ENCODE measurements around the gene ZNF549. TPM values are rescaled to one million over a fixed set of nuclear protein-coding genes. Genes with fewer than 3 reads are reported as not detected.
A peak's percentile ranks its signal among the peaks of the same experiment; 100 is the strongest.

The ZNF549 gene
- total RNA-seq (2021; fragmentation: NEBNext Ultra II Directional; extraction: Animal tissue kit (Norgen Biotek cat#: 25700)) (9.7 and 10.4 TPM in 2 replicates), polyA plus RNA-seq (2011; rRNA removed) (3.0 and 4.3 TPM in 2 replicates), polyA minus RNA-seq (2011; rRNA and poly(A)+ RNA removed) (12.5 and 16.8 TPM in 2 replicates)
- polyA plus RNA-seq (2011; cell fraction: cytosol; rRNA removed): 5.4 TPM
- 4.5 TPM for polyA plus RNA-seq (2011; cell fraction: nucleus; rRNA removed)
- polyA plus RNA-seq (2012, experiment 1 of 2): 5.4 to 8.9 TPM (median 5.9 TPM) in 4 replicates
- 0.55 TPM for polyA plus RNA-seq (2012, experiment 2 of 2)
- 5.1 TPM for polyA plus RNA-seq (2013, experiment 1 of 2)
- 4.9 TPM for polyA plus RNA-seq (2013, experiment 2 of 2)
- polyA minus RNA-seq (2011; cell fraction: cytosol; rRNA and poly(A)+ RNA removed): 9.9 TPM
- 11.5 TPM for polyA minus RNA-seq (2011; cell fraction: nucleus; rRNA and poly(A)+ RNA removed)
- long read RNA-seq, experiment 1, partial matches to known transcripts: 0 of 5 reads
- long read RNA-seq, experiment 1, other reads (novel, unspliced or antisense): 5 of 5 reads
- long read RNA-seq, experiment 2, full-length matches to known transcripts: 3 of 4 reads
- long read RNA-seq, experiment 2, partial matches to known transcripts: 0 of 4 reads
- long read RNA-seq, experiment 2, other reads (novel, unspliced or antisense): 1 of 4 reads

DNA sequence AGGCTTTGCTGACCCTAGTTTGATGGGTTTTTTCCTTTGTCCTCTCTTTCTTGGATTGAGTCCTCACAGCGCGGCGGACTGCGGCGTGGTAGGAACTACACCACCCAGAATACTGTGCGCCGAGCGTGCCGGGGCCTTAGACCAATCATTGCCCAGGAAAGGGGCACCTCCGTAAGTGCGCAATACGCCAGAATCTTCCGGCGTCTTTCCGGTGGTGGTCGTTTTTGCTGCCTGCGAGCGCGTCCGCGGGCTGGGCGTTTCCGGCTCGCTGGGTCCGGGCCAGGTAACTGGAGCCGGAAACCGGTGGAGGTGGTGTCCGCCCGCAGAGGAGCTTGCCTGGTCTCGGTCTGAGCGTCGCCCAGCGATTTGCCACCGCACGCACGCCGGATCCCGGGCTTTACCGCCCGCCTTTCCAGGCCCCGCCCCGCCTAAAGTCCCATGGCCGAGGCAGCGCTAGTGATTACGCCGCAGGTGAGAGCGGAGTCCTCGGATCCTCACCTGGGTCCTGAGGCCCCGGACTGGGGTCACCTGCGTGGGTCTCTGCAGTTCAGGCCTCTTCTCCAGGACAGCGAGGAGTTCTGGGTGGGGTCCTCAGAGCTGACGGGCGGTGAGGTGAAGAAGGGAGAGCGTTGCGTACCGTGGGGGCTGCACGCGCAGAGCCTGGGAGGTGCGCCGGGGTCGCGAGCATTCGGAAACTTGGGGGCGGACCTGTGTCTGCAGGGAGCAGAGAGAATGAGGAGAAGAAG lies at the start of gene ZNF549:
Gene ZNF549, plus strand, starts transcription at position 221 of the 746 bp plus-strand sequence. Its CDS starts 218 bp downstream, at position 439.
- Histone ChIP-seq H3K79me1 (ENCODE audit: low read depth, low read length) (peaks cover 6% of the 10 kb centered on the region), H2BK15ac (ENCODE audit: low read length) (no peak within 1 kb of the TSS), H3K27ac (ENCODE audit: low read depth, low read length) (peak within 1 kb of the TSS; percentile 62; the same call in 1 of the 2 replicates), H3K14ac (ENCODE audit: insufficient read length) (no peak within 1 kb of the TSS), H2AFZ (ENCODE audit: low read length) (peak within 1 kb of the TSS; percentile 83), H2BK5ac (ENCODE audit: low read depth, low read length) (0 out of 2 replicates have a peak within 1 kb of the TSS, but pooled peaks have one; percentile 77), H3K4me3 (ENCODE audit: extremely low read depth in 1 of 4, insufficient read depth in 2 of 4, low read depth in 3 of 4, low read length in 4 of 4) (peak within 1 kb of the TSS; percentile 83 to 95 (median 91)), H3K36me3 (ENCODE audit: control insufficient read depth in 2 of 4, insufficient read depth in 4 of 4, low read length in 3 of 4) (peaks cover 0 to 10% (median 4%) of the 10 kb centered on the region in 4 experiments; a peak in 4 of 8 replicates), H3K9me3 (ENCODE audit: insufficient read depth in 2 of 2, low read depth in 1 of 2, low read length in 1 of 2) (no peaks in the 10 kb centered on the region; a peak in 1 of 4 replicates), H4K20me1 (replicated peaks in 1 of 2; ENCODE audit: control insufficient read depth in 1 of 2, insufficient read depth in 2 of 2, low read length in 2 of 2) (peaks cover 0 to 2% of the 10 kb centered on the region in 2 experiments), H3K27me3 (replicated peaks in 1 of 4; ENCODE audit: control insufficient read depth in 3 of 4, extremely low read depth in 1 of 4, insufficient read depth in 3 of 4, low read length in 3 of 4) (no peaks in the 10 kb centered on the region), H4K5ac (ENCODE audit: insufficient read length, low read depth, low read length) (peak within 1 kb of the TSS; percentile 78), H3K4ac (replicated peaks; ENCODE audit: insufficient read length, low read depth, low read length) (no peak within 1 kb of the TSS), H3K56ac (replicated peaks; ENCODE audit: insufficient read length, low read depth, low read length) (peak within 1 kb of the TSS; percentile 32), H3K23ac (ENCODE audit: insufficient read length) (no peak within 1 kb of the TSS), H3K9ac (replicated peaks in 1 of 4; ENCODE audit: extremely low read depth in 1 of 4, low read depth in 3 of 4, low read length in 3 of 4) (peak within 1 kb of the TSS in 3 of 4 experiments; percentile 73 to 89 (median 77); a peak in 6 of 7 replicates), H3K4me1 (replicated peaks in 1 of 4; ENCODE audit: control insufficient read depth in 3 of 4, insufficient read depth in 4 of 4, low read length in 3 of 4) (peaks cover 0 to 3% (median 2%) of the 10 kb centered on the region in 4 experiments; a peak in 2 of 7 replicates), H3K23me2 (ENCODE audit: low read depth, low read length) (peaks cover 4% of the 10 kb centered on the region; the same call in 1 of the 2 replicates), H2BK20ac (ENCODE audit: low read length) (no peak within 1 kb of the TSS), H2AK5ac (ENCODE audit: low read depth, low read length) (no peak within 1 kb of the TSS), H4K91ac (replicated peaks; ENCODE audit: insufficient read length, low read length) (no peak within 1 kb of the TSS), H2BK120ac (replicated peaks; ENCODE audit: low read depth, low read length) (no peak within 1 kb of the TSS), H3K18ac (ENCODE audit: extremely low read depth, low read length) (peak within 1 kb of the TSS; percentile 53; the same call in 1 of the 2 replicates), H4K8ac (ENCODE audit: extremely low read depth, insufficient read depth, low read length) (peak within 1 kb of the TSS; percentile 97), H3K4me2 (ENCODE audit: insufficient read depth in 1 of 2, low read depth in 2 of 2, low read length in 2 of 2) (peak within 1 kb of the TSS; percentile 60 to 88), H3K79me2 (ENCODE audit: control insufficient read depth in 1 of 2, insufficient read depth in 2 of 2, low read length in 2 of 2) (peaks cover 8 to 32% of the 10 kb centered on the region in 2 experiments), H2BK12ac (ENCODE audit: low read depth, low read length) (no peak within 1 kb of the TSS)
- DNase-seq (ENCODE audit: low read depth in 1 of 2, low spot score in 2 of 2): peak; percentile 85 to 87
- ChIA-PET CTCF (ENCODE audit: partially characterized antibody) (interaction anchor here (0.5 kb wide), 1 partner anchor 102 kb away, joined by 4 read pairs; no protein-coding TSS in a partner anchor), POLR2A (ENCODE audit: partially characterized antibody) (interaction anchor here (0.5 to 1.2 kb wide), 10 partner anchors 16 to 355 kb away, joined by 3 read pairs; partner anchors contain the start of genes ZIK1, ZNF154, ZNF587 and ZNF749)
- peak; percentile 92 for FAIRE-seq
- WGBS, 2 experiments (ENCODE audit: extremely low coverage in 1 of 2, insufficient coverage in 1 of 2, insufficient read length in 1 of 2, insufficient replicate concordance in 2 of 2, low coverage in 1 of 2, low lambda C conversion rate in 2 of 2, missing lambda C conversion rate in 1 of 2): 2% methylated on average over 57 of the region's 64 CpGs; no CpG with 5 or more reads in 1 of the 2 experiments
- TF ChIP-seq JUN (IDR thresholded peaks at IDR 0.05; ENCODE audit: low read depth, low read length): no peak
- TF ChIP-seq GTF2F1 (IDR thresholded peaks at IDR 0.05; ENCODE audit: borderline replicate concordance, low read depth, low read length): no peak
- peak; percentile 31 for TF ChIP-seq CHD2 (IDR thresholded peaks at IDR 0.05; ENCODE audit: low read length)
- TF ChIP-seq EGR1 (IDR thresholded peaks at IDR 0.05; ENCODE audit: borderline replicate concordance, low read depth, low read length): peak; percentile 44; the same call in 1 of the 2 replicates
- TF ChIP-seq PHF8 (conservative IDR thresholded peaks at IDR 0.05; ENCODE audit: low read depth, low read length): peak; percentile 72

Measured in H1 (cell line).